ENCODE data around the gene ZDHHC4. TPM values are rescaled to one million over a fixed set of nuclear protein-coding genes. Genes with fewer than 3 reads are reported as not detected.

ZDHHC4 gene
- total and polyA plus RNA-seq, 9 of the 15 experiments (the other 6 are each of a cell fraction or from before 2014, with no cell fraction given): 33.4 to 106 (median 58.3) TPM

- no peak overlapping the region for H3K27ac ChIP-seq (ENCODE audit: extremely low read depth, low read depth, low read length)
- no peak for TF ChIP-seq PURB (CRISPR knock-in tag; IDR thresholded peaks at IDR 0.05; ENCODE audit: low read depth)
- no peak for TF ChIP-seq POLR2AphosphoS5 (IDR thresholded peaks at IDR 0.05; ENCODE audit: control insufficient read depth, insufficient read depth, low read depth, low read length)
- TF ChIP-seq RBM14 (IDR thresholded peaks at IDR 0.05; ENCODE audit: borderline replicate concordance, insufficient read depth, low read depth, low read length): no peak
- no peak for TF ChIP-seq PTRF (tag; IDR thresholded peaks at IDR 0.05)
- TF ChIP-seq NFYB (IDR thresholded peaks at IDR 0.05; ENCODE audit: extremely low read depth, insufficient read length): no peak
- TF ChIP-seq HNRNPUL1 (IDR thresholded peaks at IDR 0.05; ENCODE audit: low read length): no peak
- TF ChIP-seq, protein P1, sequence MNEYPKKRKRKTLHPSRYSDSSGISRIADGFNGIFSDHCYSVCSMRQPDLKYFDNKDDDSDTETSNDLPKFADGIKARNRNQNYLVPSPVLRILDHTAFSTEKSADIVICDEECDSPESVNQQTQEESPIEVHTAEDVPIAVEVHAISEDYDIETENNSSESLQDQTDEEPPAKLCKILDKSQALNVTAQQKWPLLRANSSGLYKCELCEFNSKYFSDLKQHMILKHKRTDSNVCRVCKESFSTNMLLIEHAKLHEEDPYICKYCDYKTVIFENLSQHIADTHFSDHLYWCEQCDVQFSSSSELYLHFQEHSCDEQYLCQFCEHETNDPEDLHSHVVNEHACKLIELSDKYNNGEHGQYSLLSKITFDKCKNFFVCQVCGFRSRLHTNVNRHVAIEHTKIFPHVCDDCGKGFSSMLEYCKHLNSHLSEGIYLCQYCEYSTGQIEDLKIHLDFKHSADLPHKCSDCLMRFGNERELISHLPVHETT (CRISPR knock-in tag; conservative IDR thresholded peaks at IDR 0.05 in 1 of 2, IDR thresholded peaks at IDR 0.05 in 1 of 2): no peak
- no peak for TF ChIP-seq RERE (CRISPR knock-in tag; IDR thresholded peaks at IDR 0.05; ENCODE audit: borderline replicate concordance)
- TF ChIP-seq SLC30A9 (CRISPR knock-in tag; IDR thresholded peaks at IDR 0.05): no peak
- TF ChIP-seq POLR2A (conservative IDR thresholded peaks at IDR 0.05): no peak
- TF ChIP-seq CHD4 (IDR thresholded peaks at IDR 0.05; ENCODE audit: insufficient read depth, insufficient replicate concordance, low read depth, low read length, poor library complexity, severe bottlenecking): no peak
- ATAC-seq (no peak), DNase-seq (ENCODE audit: extremely low read depth in 1 of 4, low spot score in 3 of 4) (no peak), FAIRE-seq (no peak)
- H3K9me1 ChIP-seq (ENCODE audit: control insufficient read depth, insufficient read depth, low read length): no peaks in the 10 kb centered on the region
- no peak overlapping the region for H3K9ac ChIP-seq (ENCODE audit: insufficient read depth in 1 of 2, low read depth in 2 of 2, low read length in 2 of 2)
- POLR2A ChIA-PET: interaction anchor here (1.3 to 1.4 kb wide), 2 partner anchors 8 to 13 kb away, joined by 3 to 4 read pairs; no protein-coding TSS in a partner anchor
- intact Hi-C loops (cut with micrococcal nuclease) (no loop called here), in situ Hi-C loops (cut with MboI) (no loop called here)
- no peaks in the 10 kb centered on the region; a peak in 2 of 5 replicates for H3K4me1 ChIP-seq (replicated peaks in 1 of 2; ENCODE audit: control insufficient read depth in 2 of 2, insufficient read depth in 2 of 2, low read length in 2 of 2)
- H3K9me3 ChIP-seq (replicated peaks; ENCODE audit: control insufficient read depth, insufficient read depth, low read depth, low read length): no peaks in the 10 kb centered on the region
- H3K4me3 ChIP-seq: no peak overlapping the region
- H3K36me3 ChIP-seq (ENCODE audit: control insufficient read depth, insufficient read depth, low read length): no peaks in the 10 kb centered on the region
- peaks cover 23 to 35% of the 10 kb centered on the region in 2 experiments; a peak in 4 of 5 replicates for H3K27me3 ChIP-seq (ENCODE audit: control insufficient read depth in 2 of 2, insufficient read depth in 2 of 2, low read length in 2 of 2)
- no peak overlapping the region for H2AFZ ChIP-seq (ENCODE audit: low read depth, low read length)
- H3K4me2 ChIP-seq (ENCODE audit: insufficient read depth, low read length): no peak overlapping the region
- BruUV-seq (replicated peaks): no TSS peak
- H4K20me1 ChIP-seq (replicated peaks; ENCODE audit: control insufficient read depth, insufficient read depth, low read length): no peaks in the 10 kb centered on the region
- H3K79me2 ChIP-seq (ENCODE audit: control insufficient read depth, insufficient read depth, low read length): no peaks in the 10 kb centered on the region
- CTCF ChIA-PET (ENCODE audit: low intra/inter-chr PET ratio): no interaction called here
- 5% methylated on average over 3 of the region's 3 CpGs for WGBS (ENCODE audit: insufficient coverage, low coverage, missing lambda C conversion rate)
Measured at GRCh38 chr7:6567886-6568285, 9.4 kb upstream of the ZDHHC4 start.
